Left lung (tissue), 10 donors: ENCODE measurements around the gene LCN1. TPM values are rescaled to one million over a fixed set of nuclear protein-coding genes. Genes with fewer than 3 reads are reported as not detected.

Experiments used
- ATAC-seq: fragments of 200-7000 bp; cut with Tn5 transposase; one replicate; pipeline ENCODE4 v1.9.1; 2020; ENCODE audit warnings: moderate library complexity
- DNase-seq, 4 donors: peaks; one replicate each; pipeline ENCODE4 v3.0.0-alpha.2; 2013 to 2020
- H3K27ac ChIP-seq, 2 donors: fragments of 200-600 bp; sonication (generic) in 1 of 2; one replicate each; pipeline versions ENCODE4 v1.5.0 to v1.8.0; 2020 to 2021
- H3K27me3 ChIP-seq, 2 donors: fragments of 200-600 bp; sonication (generic) in 1 of 2; one replicate each; pipeline versions ENCODE4 v1.5.0 to v1.8.0; 2020 to 2021
- H3K36me3 ChIP-seq, 2 donors: fragments of 200-600 bp; sonication (generic) in 1 of 2; one replicate each; pipeline versions ENCODE4 v1.5.0 to v1.8.0; 2020 to 2021
- H3K4me1 ChIP-seq, 2 donors: fragments of 200-600 bp; one replicate each; pipeline ENCODE4 v1.8.0; 2021
- H3K4me3 ChIP-seq, 2 donors: fragments of 200-600 bp; sonication (generic) in 1 of 2; one replicate each; pipeline versions ENCODE4 v1.5.0 to v1.8.0; 2020 to 2021; ENCODE audit warnings: mild to moderate bottlenecking in 1 of 2
- H3K9me3 ChIP-seq, 2 donors: fragments of 200-600 bp; sonication (generic) in 1 of 2; one replicate each; pipeline versions ENCODE4 v1.5.0 to v1.8.0; 2020 to 2021
- intact Hi-C, 2 donors: fragments of 100-400 bp; cut with DNase I; formaldehyde crosslinking; loops; one replicate each; pipeline versions ENCODE4 v1.11.2 to v1.14.2; 2022
- polyA plus RNA-seq, 6 donors: library from polyadenylated mRNA; unstranded; fragments of 120-200 nt; gene quantifications; one replicate each; pipeline ENCODE4 v1.2.1, GENCODE V29; 2013; ENCODE audit not compliant: insufficient read length in 6 of 6
- total RNA-seq, 2 donors: library from RNA; stranded (reverse); fragmentation: NEBNext Ultra II Directional; extraction: Animal tissue kit (Norgen Biotek cat#: 25700); gene quantifications; one replicate each; pipeline ENCODE4 v1.2.1, GENCODE V29; 2021
- TF ChIP-seq, protein P1 (sequence below), 2 donors: fragments of 200-600 bp; sonication (generic) in 1 of 2; IDR thresholded peaks; one replicate each; pipeline versions ENCODE4 v1.5.0 to v1.8.0; 2021; ENCODE audit warnings: antibody characterized with exemption in 2 of 2
- donor health status: DM: no; HTN: yes; CAD: no.
- donor health status: DM: no; HTN: no; CAD: no.

Gene LCN1
- total and polyA plus RNA-seq, 8 donors: not detected

- DNase-seq (no peak), ATAC-seq (no peak)
- Histone ChIP-seq H3K36me3 (no peaks in the 10 kb centered on the region), H3K27ac (no peak overlapping the region), H3K4me3 (no peak overlapping the region), H3K9me3 (no peaks in the 10 kb centered on the region), H3K27me3 (peaks cover 0 to 19% of the 10 kb centered on the region in 2 donors), H3K4me1 (no peaks in the 10 kb centered on the region)
- intact Hi-C loops: no loop called here
- TF ChIP-seq, protein P1, sequence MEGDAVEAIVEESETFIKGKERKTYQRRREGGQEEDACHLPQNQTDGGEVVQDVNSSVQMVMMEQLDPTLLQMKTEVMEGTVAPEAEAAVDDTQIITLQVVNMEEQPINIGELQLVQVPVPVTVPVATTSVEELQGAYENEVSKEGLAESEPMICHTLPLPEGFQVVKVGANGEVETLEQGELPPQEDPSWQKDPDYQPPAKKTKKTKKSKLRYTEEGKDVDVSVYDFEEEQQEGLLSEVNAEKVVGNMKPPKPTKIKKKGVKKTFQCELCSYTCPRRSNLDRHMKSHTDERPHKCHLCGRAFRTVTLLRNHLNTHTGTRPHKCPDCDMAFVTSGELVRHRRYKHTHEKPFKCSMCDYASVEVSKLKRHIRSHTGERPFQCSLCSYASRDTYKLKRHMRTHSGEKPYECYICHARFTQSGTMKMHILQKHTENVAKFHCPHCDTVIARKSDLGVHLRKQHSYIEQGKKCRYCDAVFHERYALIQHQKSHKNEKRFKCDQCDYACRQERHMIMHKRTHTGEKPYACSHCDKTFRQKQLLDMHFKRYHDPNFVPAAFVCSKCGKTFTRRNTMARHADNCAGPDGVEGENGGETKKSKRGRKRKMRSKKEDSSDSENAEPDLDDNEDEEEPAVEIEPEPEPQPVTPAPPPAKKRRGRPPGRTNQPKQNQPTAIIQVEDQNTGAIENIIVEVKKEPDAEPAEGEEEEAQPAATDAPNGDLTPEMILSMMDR (IDR thresholded peaks at IDR 0.05): no peak
Measured at GRCh38 chr9:135550344-135550918, 29.2 kb downstream of the LCN1 start.

DNA sequence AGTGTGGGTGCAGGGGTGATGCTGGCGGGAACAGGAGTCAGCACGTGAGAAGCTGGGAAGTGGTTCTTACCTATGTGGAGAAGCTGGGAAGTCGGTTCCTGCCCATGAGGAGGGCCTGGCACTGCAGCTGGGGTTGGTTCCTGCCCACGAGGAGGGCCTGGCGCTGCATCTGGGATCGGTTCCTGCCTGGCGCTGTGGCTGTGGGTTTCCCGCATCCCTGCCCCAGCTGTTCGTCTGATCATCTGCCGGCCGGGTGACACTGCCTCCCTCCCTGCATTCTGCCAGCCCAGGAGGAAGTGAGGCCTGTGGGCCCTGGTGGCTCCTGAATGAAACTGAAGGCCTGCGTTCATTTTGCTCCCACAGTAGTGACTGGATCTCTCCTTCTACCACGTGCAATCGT, 29.8 kb downstream of the LCN1 start:
- no peaks in the 10 kb centered on the region for H3K9me3 ChIP-seq
- no peak overlapping the region for H3K4me3 ChIP-seq
- no peaks in the 10 kb centered on the region for H3K4me1 ChIP-seq
- ATAC-seq: no peak
- intact Hi-C loops: no loop called here
- H3K36me3 ChIP-seq: no peaks in the 10 kb centered on the region
- TF ChIP-seq, protein P1 (IDR thresholded peaks at IDR 0.05): no peak
- no peak overlapping the region for H3K27ac ChIP-seq
- H3K27me3 ChIP-seq: peaks cover 0 to 19% of the 10 kb centered on the region in 2 donors
- no peak for DNase-seq

- DNase-seq: no peak
- Histone ChIP-seq H3K36me3 (no peaks in the 10 kb centered on the region), H3K4me3 (no peak overlapping the region), H3K27ac (no peak overlapping the region), H3K9me3 (no peaks in the 10 kb centered on the region), H3K4me1 (no peaks in the 10 kb centered on the region), H3K27me3 (peaks cover 0 to 19% of the 10 kb centered on the region in 2 donors)
- intact Hi-C loops: no loop called here
- TF ChIP-seq, protein P1 (IDR thresholded peaks at IDR 0.05): no peak
- ATAC-seq: no peak
Measured at GRCh38 chr9:135551456-135551855, 30.2 kb downstream of the LCN1 start.

GRCh38 chr9:135552021-135552697, 30.9 kb downstream of the LCN1 start:
- Histone ChIP-seq H3K4me3 (no peak overlapping the region), H3K27me3 (peaks cover 0 to 19% of the 10 kb centered on the region in 2 donors), H3K9me3 (no peaks in the 10 kb centered on the region), H3K27ac (no peak overlapping the region), H3K36me3 (no peaks in the 10 kb centered on the region), H3K4me1 (no peaks in the 10 kb centered on the region)
- intact Hi-C loops: no loop called here
- ATAC-seq: no peak
- no peak for DNase-seq
- TF ChIP-seq, protein P1 (IDR thresholded peaks at IDR 0.05): no peak

GRCh38 chr9:135552698-135553171, 31.5 kb downstream of the LCN1 start:
- intact Hi-C loops: no loop called here
- Histone ChIP-seq H3K36me3 (no peaks in the 10 kb centered on the region), H3K27ac (no peak overlapping the region), H3K27me3 (peaks cover 0 to 19% of the 10 kb centered on the region in 2 donors), H3K4me1 (no peaks in the 10 kb centered on the region), H3K9me3 (no peaks in the 10 kb centered on the region), H3K4me3 (no peak overlapping the region)
- DNase-seq (no peak), ATAC-seq (no peak)
- TF ChIP-seq, protein P1 (IDR thresholded peaks at IDR 0.05): no peak
